HEK293 (cell line): ENCODE measurements around the gene NOL4L.

ENCODE experiments used
- AEBP2 ChIP-seq: fragments of 450-650 bp; formaldehyde crosslinking; IDR thresholded peaks from 2 replicates; pipeline ENCODE4 v1.5.1; 2016; ENCODE audit warnings: missing biosample characterization, missing genetic modification characterization, borderline replicate concordance
- KLF7 ChIP-seq: fragments of 450-650 bp; formaldehyde crosslinking; IDR thresholded peaks from 2 replicates; pipeline ENCODE4 v1.5.1; 2016; ENCODE audit warnings: missing biosample characterization, missing genetic modification characterization, borderline replicate concordance
- OVOL3 ChIP-seq: fragments of 450-650 bp; formaldehyde crosslinking; IDR thresholded peaks from 2 replicates; pipeline ENCODE4 v1.5.1; 2016; ENCODE audit warnings: missing biosample characterization, missing genetic modification characterization
- PRDM4 ChIP-seq: fragments of 450-650 bp; formaldehyde crosslinking; IDR thresholded peaks from 2 replicates; pipeline ENCODE4 v1.5.1; 2017; ENCODE audit warnings: missing biosample characterization, missing genetic modification characterization
- SETDB1 ChIP-seq: IDR thresholded peaks from one replicate; pipeline ENCODE4 v1.6.1; 2017; ENCODE audit warnings: mild to moderate bottlenecking, low read length, moderate library complexity, mixed read lengths; ENCODE audit not compliant: insufficient read length
- SP7 ChIP-seq: fragments of 450-650 bp; formaldehyde crosslinking; IDR thresholded peaks from 2 replicates; pipeline ENCODE4 v1.5.1; 2016; ENCODE audit warnings: missing biosample characterization, missing genetic modification characterization
- TCF7L2 ChIP-seq: IDR thresholded peaks from 2 replicates; pipeline ENCODE4 v1.6.1; 2011; ENCODE audit warnings: low read depth, mild to moderate bottlenecking, inconsistent platforms, low read length, moderate library complexity, borderline replicate concordance
- ZFP69B ChIP-seq: fragments of 450-650 bp; formaldehyde crosslinking; IDR thresholded peaks from 2 replicates; pipeline ENCODE4 v1.5.1; 2016; ENCODE audit warnings: missing biosample characterization, missing genetic modification characterization
- ZNF148 ChIP-seq: fragments of 450-650 bp; formaldehyde crosslinking; IDR thresholded peaks from 2 replicates; pipeline ENCODE4 v1.5.0; 2017; ENCODE audit warnings: missing biosample characterization, missing genetic modification characterization, borderline replicate concordance
- ZNF335 ChIP-seq: fragments of 450-650 bp; formaldehyde crosslinking; conservative IDR thresholded peaks from 2 replicates; pipeline ENCODE4 v1.5.1; 2016; ENCODE audit warnings: missing biosample characterization, missing genetic modification characterization
- ZNF394 ChIP-seq: fragments of 450-650 bp; formaldehyde crosslinking; IDR thresholded peaks from 2 replicates; pipeline ENCODE4 v1.5.1; 2016; ENCODE audit warnings: missing biosample characterization, missing genetic modification characterization, mild to moderate bottlenecking, moderate library complexity, borderline replicate concordance
- ZNF449 ChIP-seq: fragments of 450-650 bp; formaldehyde crosslinking; IDR thresholded peaks from 2 replicates; pipeline ENCODE4 v1.5.1; 2017; ENCODE audit warnings: missing biosample characterization, mild to moderate bottlenecking, missing genetic modification characterization, moderate library complexity
- ZNF518A ChIP-seq: fragments of 450-650 bp; formaldehyde crosslinking; conservative IDR thresholded peaks from 2 replicates; pipeline ENCODE4 v1.5.1; 2016; ENCODE audit warnings: low read depth, missing biosample characterization, missing genetic modification characterization
- ZNF658 ChIP-seq: fragments of 450-650 bp; formaldehyde crosslinking; IDR thresholded peaks from 2 replicates; pipeline ENCODE4; 2016; ENCODE audit warnings: missing biosample characterization, missing genetic modification characterization
- ZNF747 ChIP-seq: fragments of 450-650 bp; formaldehyde crosslinking; IDR thresholded peaks from 2 replicates; pipeline ENCODE4 v1.5.1; 2016; ENCODE audit warnings: missing biosample characterization, missing genetic modification characterization
- ZNF830 ChIP-seq: fragments of 450-650 bp; IDR thresholded peaks from 2 replicates; pipeline ENCODE4 v1.5.0; 2018; ENCODE audit warnings: missing biosample characterization, missing genetic modification characterization, low read depth, mild to moderate bottlenecking, moderate library complexity
- TF ChIP-seq, protein P1 (sequence below): fragments of 450-650 bp; formaldehyde crosslinking; IDR thresholded peaks from 2 replicates; pipeline ENCODE4 v1.5.1; 2016; ENCODE audit warnings: missing biosample characterization, missing genetic modification characterization, borderline replicate concordance

NOL4L gene

GRCh38 chr20:32474967-32475811 is 109.9 kb downstream of the NOL4L start (continued):
- TF ChIP-seq ZFP69B = peak; percentile 51; the same call in 1 of the 2 replicates
- TF ChIP-seq ZNF658 (tag by site-specific recombination) = no peak
- TF ChIP-seq PRDM4 (tag by site-specific recombination) = no peak
- no peak for TF ChIP-seq ZNF747
- TF ChIP-seq, protein P1, sequence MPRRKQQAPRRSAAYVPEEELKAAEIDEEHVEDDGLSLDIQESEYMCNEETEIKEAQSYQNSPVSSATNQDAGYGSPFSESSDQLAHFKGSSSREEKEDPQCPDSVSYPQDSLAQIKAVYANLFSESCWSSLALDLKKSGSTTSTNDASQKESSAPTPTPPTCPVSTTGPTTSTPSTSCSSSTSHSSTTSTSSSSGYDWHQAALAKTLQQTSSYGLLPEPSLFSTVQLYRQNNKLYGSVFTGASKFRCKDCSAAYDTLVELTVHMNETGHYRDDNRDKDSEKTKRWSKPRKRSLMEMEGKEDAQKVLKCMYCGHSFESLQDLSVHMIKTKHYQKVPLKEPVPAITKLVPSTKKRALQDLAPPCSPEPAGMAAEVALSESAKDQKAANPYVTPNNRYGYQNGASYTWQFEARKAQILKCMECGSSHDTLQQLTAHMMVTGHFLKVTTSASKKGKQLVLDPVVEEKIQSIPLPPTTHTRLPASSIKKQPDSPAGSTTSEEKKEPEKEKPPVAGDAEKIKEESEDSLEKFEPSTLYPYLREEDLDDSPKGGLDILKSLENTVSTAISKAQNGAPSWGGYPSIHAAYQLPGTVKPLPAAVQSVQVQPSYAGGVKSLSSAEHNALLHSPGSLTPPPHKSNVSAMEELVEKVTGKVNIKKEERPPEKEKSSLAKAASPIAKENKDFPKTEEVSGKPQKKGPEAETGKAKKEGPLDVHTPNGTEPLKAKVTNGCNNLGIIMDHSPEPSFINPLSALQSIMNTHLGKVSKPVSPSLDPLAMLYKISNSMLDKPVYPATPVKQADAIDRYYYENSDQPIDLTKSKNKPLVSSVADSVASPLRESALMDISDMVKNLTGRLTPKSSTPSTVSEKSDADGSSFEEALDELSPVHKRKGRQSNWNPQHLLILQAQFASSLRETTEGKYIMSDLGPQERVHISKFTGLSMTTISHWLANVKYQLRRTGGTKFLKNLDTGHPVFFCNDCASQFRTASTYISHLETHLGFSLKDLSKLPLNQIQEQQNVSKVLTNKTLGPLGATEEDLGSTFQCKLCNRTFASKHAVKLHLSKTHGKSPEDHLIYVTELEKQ = no peak
- TF ChIP-seq ZNF394 (tag by site-specific recombination) = no peak
- peak; percentile 53 for TF ChIP-seq ZNF335 (tag by site-specific recombination)
- TF ChIP-seq SP7 = peak; percentile 43
- no peak for TF ChIP-seq ZNF148
- no peak for TF ChIP-seq ZNF830 (tag by site-specific recombination)
- 0 out of 2 replicates have a peak, but pooled peaks have one; percentile 41 for TF ChIP-seq KLF7 (tag by site-specific recombination)
- TF ChIP-seq ZNF449 (tag by site-specific recombination) = no peak
- no peak for TF ChIP-seq ZNF518A (tag by site-specific recombination)
- TF ChIP-seq OVOL3 (tag by site-specific recombination) = no peak
- TF ChIP-seq SETDB1 = no peak
- TF ChIP-seq TCF7L2 = no peak
- TF ChIP-seq AEBP2 (tag by site-specific recombination) = no peak
